Endothelial cell of umbilical vein (primary cell): ENCODE results near the gene CHMP2B.

Experiments used
- CTCF ChIP-seq, 2 donors: IDR thresholded peaks; 1 replicate in 1 of 2; 2 replicates in 1 of 2; pipeline ENCODE4 v1.5.1; 2011; ENCODE audit warnings: low read length in 2 of 2, mild to moderate bottlenecking in 2 of 2, moderate library complexity in 2 of 2, control low read depth in 1 of 2, inconsistent platforms in 1 of 2, low read depth in 1 of 2; ENCODE audit not compliant: insufficient read depth in 1 of 2; ENCODE audit errors: extremely low read depth in 1 of 2
- EZH2 ChIP-seq: IDR thresholded peaks from 2 replicates; pipeline ENCODE4 v1.6.1; 2012; ENCODE audit warnings: borderline replicate concordance, low read depth, mild to moderate bottlenecking, moderate library complexity, low read length, inconsistent platforms; ENCODE audit not compliant: severe bottlenecking
- FOS ChIP-seq: IDR thresholded peaks from 2 replicates; pipeline ENCODE4 v1.6.1; 2011; ENCODE audit warnings: mild to moderate bottlenecking, low read length, moderate library complexity, borderline replicate concordance; ENCODE audit not compliant: insufficient read depth
- GATA2 ChIP-seq: IDR thresholded peaks from 2 replicates; pipeline ENCODE4 v1.7.0; 2011; ENCODE audit warnings: low read depth, mild to moderate bottlenecking, moderate library complexity, mixed read lengths, low read length; ENCODE audit not compliant: insufficient read length, insufficient read depth
- JUN ChIP-seq: IDR thresholded peaks from 2 replicates; pipeline ENCODE4 v1.6.1; 2011; ENCODE audit warnings: borderline replicate concordance, low read depth; ENCODE audit not compliant: insufficient read length, insufficient read depth
- MYC ChIP-seq: IDR thresholded peaks from one replicate; pipeline ENCODE4 v1.6.1; 2011; ENCODE audit warnings: mild to moderate bottlenecking, low read depth, low read length
- POLR2A ChIP-seq: IDR thresholded peaks from 2 replicates; pipeline ENCODE4 v1.6.1; 2012; ENCODE audit warnings: low read depth, mild to moderate bottlenecking, control low read depth, low read length
- POLR2AphosphoS5 ChIP-seq: IDR thresholded peaks from 2 replicates; pipeline ENCODE4 v1.6.1; 2012; ENCODE audit warnings: low read depth, mild to moderate bottlenecking, control low read depth, low read length, moderate library complexity; ENCODE audit not compliant: insufficient read depth
- TF ChIP-seq, protein P1 (sequence below): IDR thresholded peaks from 2 replicates; pipeline ENCODE4 v1.6.1; 2011; ENCODE audit not compliant: insufficient read depth, insufficient read length

- TF ChIP-seq EZH2, result no peak
- no peak for TF ChIP-seq POLR2A
- TF ChIP-seq CTCF (IDR thresholded peaks at IDR 0.05; ENCODE audit: extremely low read depth in 1 of 2, insufficient read depth in 1 of 2, low read depth in 1 of 2, low read length in 2 of 2), result no peak
- no peak for TF ChIP-seq JUN
- no peak for TF ChIP-seq POLR2AphosphoS5
- TF ChIP-seq, protein P1, sequence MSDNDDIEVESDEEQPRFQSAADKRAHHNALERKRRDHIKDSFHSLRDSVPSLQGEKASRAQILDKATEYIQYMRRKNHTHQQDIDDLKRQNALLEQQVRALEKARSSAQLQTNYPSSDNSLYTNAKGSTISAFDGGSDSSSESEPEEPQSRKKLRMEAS, result no peak
- no peak for TF ChIP-seq MYC
- TF ChIP-seq FOS, result no peak
- no peak for TF ChIP-seq GATA2
Measured at GRCh38 chr3:87207460-87207859, 19.6 kb upstream of the CHMP2B start.
